ENCODE measurements around the gene NFIC. TPM values are rescaled to one million over a fixed set of nuclear protein-coding genes. Genes with fewer than 3 reads are reported as not detected.
A peak's percentile ranks its signal among the peaks of the same experiment; 100 is the strongest.

Gene NFIC
- total and polyA plus RNA-seq, 4 donors = 12.8 to 100 (median 75.1) TPM

DNA sequence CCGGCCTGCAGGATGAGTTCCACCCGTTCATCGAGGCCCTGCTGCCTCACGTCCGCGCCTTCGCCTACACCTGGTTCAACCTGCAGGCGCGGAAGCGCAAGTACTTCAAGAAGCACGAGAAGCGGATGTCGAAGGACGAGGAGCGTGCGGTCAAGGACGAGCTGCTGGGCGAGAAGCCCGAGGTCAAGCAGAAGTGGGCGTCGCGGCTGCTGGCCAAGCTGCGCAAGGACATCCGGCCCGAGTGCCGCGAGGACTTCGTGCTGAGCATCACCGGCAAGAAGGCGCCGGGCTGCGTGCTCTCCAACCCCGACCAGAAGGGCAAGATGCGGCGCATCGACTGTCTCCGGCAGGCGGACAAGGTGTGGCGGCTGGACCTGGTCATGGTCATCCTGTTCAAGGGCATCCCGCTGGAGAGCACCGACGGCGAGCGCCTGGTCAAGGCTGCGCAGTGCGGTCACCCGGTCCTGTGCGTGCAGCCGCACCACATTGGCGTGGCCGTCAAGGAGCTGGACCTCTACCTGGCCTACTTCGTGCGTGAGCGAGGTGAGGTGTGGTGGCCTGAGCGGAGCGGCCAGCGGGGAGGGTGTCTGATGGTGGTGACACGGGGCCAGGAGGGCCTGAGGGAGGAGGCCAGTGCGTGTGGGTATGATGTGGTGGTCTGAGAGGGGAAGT, 15.5 kb downstream of the NFIC start:
- Histone ChIP-seq H3K4me1 (ENCODE audit: control insufficient read depth in 4 of 4, insufficient read depth in 4 of 4, low read length in 3 of 4) (peaks cover 26 to 70% (median 53%) of the 10 kb centered on the region in 4 donors), H3K27ac (ENCODE audit: low read depth in 1 of 2, low read length in 2 of 2) (peak overlapping the region; percentile 39 to 69), H3K27me3 (ENCODE audit: control insufficient read depth in 4 of 4, insufficient read depth in 4 of 4, low read length in 3 of 4) (no peaks in the 10 kb centered on the region), H3K9me3 (ENCODE audit: control insufficient read depth in 4 of 4, low read length in 3 of 4) (no peaks in the 10 kb centered on the region), H3K9ac (ENCODE audit: low read depth in 1 of 2, low read length in 2 of 2) (no peak overlapping the region), H3K36me3 (ENCODE audit: control insufficient read depth in 4 of 4, insufficient read depth in 3 of 4, low read depth in 1 of 4, low read length in 3 of 4) (peaks cover 0 to 12% (median 4%) of the 10 kb centered on the region in 4 donors), H3K4me3 (ENCODE audit: low read depth in 1 of 3, low read length in 3 of 3) (no peak overlapping the region)
- TF ChIP-seq SP1 (IDR thresholded peaks at IDR 0.05) = no peak
- TF ChIP-seq, protein P1, sequence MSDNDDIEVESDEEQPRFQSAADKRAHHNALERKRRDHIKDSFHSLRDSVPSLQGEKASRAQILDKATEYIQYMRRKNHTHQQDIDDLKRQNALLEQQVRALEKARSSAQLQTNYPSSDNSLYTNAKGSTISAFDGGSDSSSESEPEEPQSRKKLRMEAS (IDR thresholded peaks at IDR 0.05) = no peak
- TF ChIP-seq, protein P2, sequence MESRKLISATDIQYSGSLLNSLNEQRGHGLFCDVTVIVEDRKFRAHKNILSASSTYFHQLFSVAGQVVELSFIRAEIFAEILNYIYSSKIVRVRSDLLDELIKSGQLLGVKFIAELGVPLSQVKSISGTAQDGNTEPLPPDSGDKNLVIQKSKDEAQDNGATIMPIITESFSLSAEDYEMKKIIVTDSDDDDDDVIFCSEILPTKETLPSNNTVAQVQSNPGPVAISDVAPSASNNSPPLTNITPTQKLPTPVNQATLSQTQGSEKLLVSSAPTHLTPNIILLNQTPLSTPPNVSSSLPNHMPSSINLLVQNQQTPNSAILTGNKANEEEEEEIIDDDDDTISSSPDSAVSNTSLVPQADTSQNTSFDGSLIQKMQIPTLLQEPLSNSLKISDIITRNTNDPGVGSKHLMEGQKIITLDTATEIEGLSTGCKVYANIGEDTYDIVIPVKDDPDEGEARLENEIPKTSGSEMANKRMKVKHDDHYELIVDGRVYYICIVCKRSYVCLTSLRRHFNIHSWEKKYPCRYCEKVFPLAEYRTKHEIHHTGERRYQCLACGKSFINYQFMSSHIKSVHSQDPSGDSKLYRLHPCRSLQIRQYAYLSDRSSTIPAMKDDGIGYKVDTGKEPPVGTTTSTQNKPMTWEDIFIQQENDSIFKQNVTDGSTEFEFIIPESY (IDR thresholded peaks at IDR 0.05) = no peak
- TF ChIP-seq NR2F2 (IDR thresholded peaks at IDR 0.05) = no peak
- TF ChIP-seq TAF1 (conservative IDR thresholded peaks at IDR 0.05) = no peak
- no peak for TF ChIP-seq HNF4A (conservative IDR thresholded peaks at IDR 0.05)
- no peak for TF ChIP-seq EGR1 (IDR thresholded peaks at IDR 0.05; ENCODE audit: low read depth in 2 of 2)
- TF ChIP-seq FOXA1 (IDR thresholded peaks at IDR 0.05) = no peak
- no peak for TF ChIP-seq RXRA (IDR thresholded peaks at IDR 0.05)
- TF ChIP-seq, protein P3, sequence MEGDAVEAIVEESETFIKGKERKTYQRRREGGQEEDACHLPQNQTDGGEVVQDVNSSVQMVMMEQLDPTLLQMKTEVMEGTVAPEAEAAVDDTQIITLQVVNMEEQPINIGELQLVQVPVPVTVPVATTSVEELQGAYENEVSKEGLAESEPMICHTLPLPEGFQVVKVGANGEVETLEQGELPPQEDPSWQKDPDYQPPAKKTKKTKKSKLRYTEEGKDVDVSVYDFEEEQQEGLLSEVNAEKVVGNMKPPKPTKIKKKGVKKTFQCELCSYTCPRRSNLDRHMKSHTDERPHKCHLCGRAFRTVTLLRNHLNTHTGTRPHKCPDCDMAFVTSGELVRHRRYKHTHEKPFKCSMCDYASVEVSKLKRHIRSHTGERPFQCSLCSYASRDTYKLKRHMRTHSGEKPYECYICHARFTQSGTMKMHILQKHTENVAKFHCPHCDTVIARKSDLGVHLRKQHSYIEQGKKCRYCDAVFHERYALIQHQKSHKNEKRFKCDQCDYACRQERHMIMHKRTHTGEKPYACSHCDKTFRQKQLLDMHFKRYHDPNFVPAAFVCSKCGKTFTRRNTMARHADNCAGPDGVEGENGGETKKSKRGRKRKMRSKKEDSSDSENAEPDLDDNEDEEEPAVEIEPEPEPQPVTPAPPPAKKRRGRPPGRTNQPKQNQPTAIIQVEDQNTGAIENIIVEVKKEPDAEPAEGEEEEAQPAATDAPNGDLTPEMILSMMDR (IDR thresholded peaks at IDR 0.05; ENCODE audit: low read depth, low read length, missing input control) = no peak
- TF ChIP-seq JUND (IDR thresholded peaks at IDR 0.05) = no peak
- no peak for TF ChIP-seq FOXA2 (IDR thresholded peaks at IDR 0.05)
- TF ChIP-seq GABPA (IDR thresholded peaks at IDR 0.05 in 1 of 2, conservative IDR thresholded peaks at IDR 0.05 in 1 of 2) = no peak
- TF ChIP-seq YY1 (IDR thresholded peaks at IDR 0.05) = no peak
- 92% methylated on average over 59 of the region's 59 CpGs for WGBS
- no peak for DNase-seq (ENCODE audit: low spot score)

DNA sequence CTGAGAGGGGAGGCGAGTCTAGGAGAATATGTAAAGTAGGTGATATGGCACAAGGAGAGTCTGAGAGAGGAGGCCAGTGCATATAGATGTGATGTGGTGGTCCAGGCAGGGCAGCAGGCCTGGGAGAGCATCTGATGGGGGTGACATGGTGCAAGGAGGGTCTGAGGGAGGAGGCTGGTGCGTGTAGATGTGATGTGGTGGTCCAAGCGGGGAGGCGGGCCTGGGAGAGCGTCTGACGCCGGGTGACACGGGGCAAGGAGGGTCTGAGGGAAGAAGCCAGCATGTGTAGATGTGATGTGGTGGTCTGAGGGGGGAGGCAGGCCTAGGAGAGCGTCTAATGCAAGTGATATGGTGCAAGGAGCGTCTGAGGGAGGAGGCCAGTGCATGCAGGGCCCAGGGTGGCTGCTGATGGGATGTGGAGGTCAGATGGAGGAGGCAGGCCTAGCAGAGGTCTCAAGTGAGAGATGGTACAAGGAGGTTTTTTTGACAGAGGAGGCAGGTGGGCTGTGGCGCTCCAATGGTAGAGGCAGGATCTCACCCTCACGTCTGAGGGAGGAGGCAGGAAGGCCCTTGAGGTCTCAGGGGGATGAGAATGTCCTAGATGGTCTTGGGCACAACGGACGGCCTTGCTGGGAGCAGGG, 16.2 kb downstream of the NFIC start:
- no peak for DNase-seq (ENCODE audit: low spot score)
- Histone ChIP-seq H3K9ac (ENCODE audit: low read depth in 1 of 2, low read length in 2 of 2) (no peak overlapping the region), H3K9me3 (ENCODE audit: control insufficient read depth in 4 of 4, low read length in 3 of 4) (no peaks in the 10 kb centered on the region), H3K27me3 (ENCODE audit: control insufficient read depth in 4 of 4, insufficient read depth in 4 of 4, low read length in 3 of 4) (no peaks in the 10 kb centered on the region), H3K27ac (ENCODE audit: low read depth in 1 of 2, low read length in 2 of 2) (peak overlapping the region; percentile 52 to 69), H3K4me3 (ENCODE audit: low read depth in 1 of 3, low read length in 3 of 3) (no peak overlapping the region), H3K36me3 (ENCODE audit: control insufficient read depth in 4 of 4, insufficient read depth in 3 of 4, low read depth in 1 of 4, low read length in 3 of 4) (peaks cover 0 to 14% (median 4%) of the 10 kb centered on the region in 4 donors), H3K4me1 (ENCODE audit: control insufficient read depth in 4 of 4, insufficient read depth in 4 of 4, low read length in 3 of 4) (peaks cover 32 to 77% (median 57%) of the 10 kb centered on the region in 4 donors)
- WGBS = 89% methylated on average over 14 of the region's 14 CpGs
- no peak for TF ChIP-seq GABPA (IDR thresholded peaks at IDR 0.05 in 1 of 2, conservative IDR thresholded peaks at IDR 0.05 in 1 of 2)
- TF ChIP-seq, protein P2 (IDR thresholded peaks at IDR 0.05) = no peak
- TF ChIP-seq, protein P1 (IDR thresholded peaks at IDR 0.05) = no peak
- TF ChIP-seq, protein P3 (IDR thresholded peaks at IDR 0.05; ENCODE audit: low read depth, low read length, missing input control) = no peak
- no peak for TF ChIP-seq EGR1 (IDR thresholded peaks at IDR 0.05; ENCODE audit: low read depth in 2 of 2)
- no peak for TF ChIP-seq RXRA (IDR thresholded peaks at IDR 0.05)
- no peak for TF ChIP-seq HNF4A (conservative IDR thresholded peaks at IDR 0.05)
- no peak for TF ChIP-seq TAF1 (conservative IDR thresholded peaks at IDR 0.05)
- TF ChIP-seq YY1 (IDR thresholded peaks at IDR 0.05) = no peak
- no peak for TF ChIP-seq JUND (IDR thresholded peaks at IDR 0.05)
- no peak for TF ChIP-seq HNF4G (IDR thresholded peaks at IDR 0.05)
- TF ChIP-seq, protein P4, sequence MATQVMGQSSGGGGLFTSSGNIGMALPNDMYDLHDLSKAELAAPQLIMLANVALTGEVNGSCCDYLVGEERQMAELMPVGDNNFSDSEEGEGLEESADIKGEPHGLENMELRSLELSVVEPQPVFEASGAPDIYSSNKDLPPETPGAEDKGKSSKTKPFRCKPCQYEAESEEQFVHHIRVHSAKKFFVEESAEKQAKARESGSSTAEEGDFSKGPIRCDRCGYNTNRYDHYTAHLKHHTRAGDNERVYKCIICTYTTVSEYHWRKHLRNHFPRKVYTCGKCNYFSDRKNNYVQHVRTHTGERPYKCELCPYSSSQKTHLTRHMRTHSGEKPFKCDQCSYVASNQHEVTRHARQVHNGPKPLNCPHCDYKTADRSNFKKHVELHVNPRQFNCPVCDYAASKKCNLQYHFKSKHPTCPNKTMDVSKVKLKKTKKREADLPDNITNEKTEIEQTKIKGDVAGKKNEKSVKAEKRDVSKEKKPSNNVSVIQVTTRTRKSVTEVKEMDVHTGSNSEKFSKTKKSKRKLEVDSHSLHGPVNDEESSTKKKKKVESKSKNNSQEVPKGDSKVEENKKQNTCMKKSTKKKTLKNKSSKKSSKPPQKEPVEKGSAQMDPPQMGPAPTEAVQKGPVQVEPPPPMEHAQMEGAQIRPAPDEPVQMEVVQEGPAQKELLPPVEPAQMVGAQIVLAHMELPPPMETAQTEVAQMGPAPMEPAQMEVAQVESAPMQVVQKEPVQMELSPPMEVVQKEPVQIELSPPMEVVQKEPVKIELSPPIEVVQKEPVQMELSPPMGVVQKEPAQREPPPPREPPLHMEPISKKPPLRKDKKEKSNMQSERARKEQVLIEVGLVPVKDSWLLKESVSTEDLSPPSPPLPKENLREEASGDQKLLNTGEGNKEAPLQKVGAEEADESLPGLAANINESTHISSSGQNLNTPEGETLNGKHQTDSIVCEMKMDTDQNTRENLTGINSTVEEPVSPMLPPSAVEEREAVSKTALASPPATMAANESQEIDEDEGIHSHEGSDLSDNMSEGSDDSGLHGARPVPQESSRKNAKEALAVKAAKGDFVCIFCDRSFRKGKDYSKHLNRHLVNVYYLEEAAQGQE (IDR thresholded peaks at IDR 0.05) = no peak
- TF ChIP-seq FOXA2 (IDR thresholded peaks at IDR 0.05) = no peak
- no peak for TF ChIP-seq FOXA1 (IDR thresholded peaks at IDR 0.05)
